ENCODE results near the gene RPTOR.
A peak's percentile ranks its signal among the peaks of the same experiment; 100 is the strongest.

RPTOR gene

DNA sequence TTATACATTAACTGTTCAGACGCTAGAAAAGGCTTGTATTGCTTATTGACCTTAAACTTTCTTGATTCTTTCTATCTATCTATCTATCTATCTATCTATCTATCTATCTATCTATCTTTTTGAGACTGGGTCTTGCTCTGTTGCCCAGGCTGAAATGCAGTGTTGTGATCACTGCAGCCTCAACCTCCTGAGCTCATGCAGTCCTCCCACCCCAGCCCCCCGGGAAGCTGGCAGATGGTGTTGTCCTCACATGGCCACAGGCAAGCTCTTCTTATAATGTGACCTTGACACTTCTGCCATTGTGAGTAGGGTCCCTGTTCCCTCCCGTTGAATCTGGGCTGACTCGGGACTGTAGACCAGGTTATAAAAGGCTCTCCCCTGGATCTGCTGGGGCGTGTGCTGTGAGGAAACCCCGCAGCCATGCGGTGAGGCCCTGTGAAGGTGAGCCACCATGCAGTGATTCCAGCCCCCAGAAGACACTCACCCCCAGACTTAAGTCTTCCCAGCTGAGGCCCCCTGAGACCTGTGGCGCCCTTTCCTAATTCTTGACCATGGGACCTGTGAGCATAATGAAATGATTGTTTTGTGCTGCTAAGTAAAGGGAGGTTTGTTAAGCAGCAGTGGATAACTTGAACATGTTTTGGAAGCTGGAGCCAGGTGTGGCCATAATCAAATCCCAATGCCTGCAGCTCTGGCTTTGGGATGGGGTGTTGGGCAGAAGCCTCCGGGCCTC, 54.3 kb downstream of the RPTOR start:
- peak overlapping the region; percentile 68 for H3K9ac ChIP-seq (ENCODE audit: low read length)
- DNase-seq (ENCODE audit: low read depth): no peak
- H3K27me3 ChIP-seq (replicated peaks; ENCODE audit: control insufficient read depth, insufficient read depth, low read length): no peaks in the 10 kb centered on the region
- no peaks in the 10 kb centered on the region for H3K36me3 ChIP-seq (ENCODE audit: control insufficient read depth, insufficient read depth, low read length, severe bottlenecking)
- H3K4me3 ChIP-seq (ENCODE audit: low read length): no peak overlapping the region
- peaks cover 20% of the 10 kb centered on the region for H3K4me1 ChIP-seq (ENCODE audit: control insufficient read depth, insufficient read depth, low read length)
- no peaks in the 10 kb centered on the region for H3K9me3 ChIP-seq (ENCODE audit: control insufficient read depth, low read length)

DNA sequence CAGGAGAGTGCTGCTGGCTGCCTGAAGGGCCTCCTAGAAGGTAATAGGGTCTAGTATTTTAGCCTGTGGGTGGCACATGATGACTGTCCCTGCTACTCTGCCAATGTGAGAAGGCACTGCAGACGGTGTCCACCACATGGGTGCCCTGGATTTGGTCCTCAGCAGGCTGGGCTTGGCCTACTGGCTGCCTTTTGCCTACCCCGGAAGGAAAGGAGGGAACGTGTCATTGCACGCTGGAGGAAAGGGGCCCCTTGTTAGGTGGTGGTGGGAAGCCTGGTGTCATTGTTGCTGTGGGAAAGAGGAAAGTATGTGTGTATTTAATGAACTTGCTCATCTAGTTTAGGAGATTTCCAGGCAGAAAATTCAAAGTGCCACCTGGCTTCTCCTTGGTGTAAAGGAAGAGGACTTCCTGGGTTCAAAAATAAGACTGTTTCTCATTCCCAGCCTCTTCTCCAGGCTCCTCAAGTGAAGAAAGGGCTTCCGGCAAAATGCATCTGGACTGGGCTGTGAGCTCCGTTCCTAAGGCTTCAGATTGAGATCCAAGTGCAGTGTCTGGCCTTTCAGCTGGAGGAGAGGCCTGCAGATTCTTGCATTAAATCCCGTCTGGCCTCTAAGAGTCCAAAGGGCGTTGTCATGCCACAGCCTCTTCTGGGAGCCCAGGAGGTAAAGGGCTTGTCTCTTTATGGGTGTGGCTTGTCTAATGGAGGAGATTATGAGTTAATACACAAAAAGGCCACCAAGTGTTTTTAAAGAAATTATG, 55.1 kb downstream of the RPTOR start:
- peak; percentile 4 for DNase-seq (ENCODE audit: low read depth)
- peak overlapping the region; percentile 68 for H3K9ac ChIP-seq (ENCODE audit: low read length)
- peaks cover 15% of the 10 kb centered on the region for H3K4me1 ChIP-seq (ENCODE audit: control insufficient read depth, insufficient read depth, low read length)
- H3K36me3 ChIP-seq (ENCODE audit: control insufficient read depth, insufficient read depth, low read length, severe bottlenecking): no peaks in the 10 kb centered on the region
- no peaks in the 10 kb centered on the region for H3K9me3 ChIP-seq (ENCODE audit: control insufficient read depth, low read length)
- H3K4me3 ChIP-seq (ENCODE audit: low read length): peak overlapping the region; percentile 24
- H3K27me3 ChIP-seq (replicated peaks; ENCODE audit: control insufficient read depth, insufficient read depth, low read length): no peaks in the 10 kb centered on the region

DNA sequence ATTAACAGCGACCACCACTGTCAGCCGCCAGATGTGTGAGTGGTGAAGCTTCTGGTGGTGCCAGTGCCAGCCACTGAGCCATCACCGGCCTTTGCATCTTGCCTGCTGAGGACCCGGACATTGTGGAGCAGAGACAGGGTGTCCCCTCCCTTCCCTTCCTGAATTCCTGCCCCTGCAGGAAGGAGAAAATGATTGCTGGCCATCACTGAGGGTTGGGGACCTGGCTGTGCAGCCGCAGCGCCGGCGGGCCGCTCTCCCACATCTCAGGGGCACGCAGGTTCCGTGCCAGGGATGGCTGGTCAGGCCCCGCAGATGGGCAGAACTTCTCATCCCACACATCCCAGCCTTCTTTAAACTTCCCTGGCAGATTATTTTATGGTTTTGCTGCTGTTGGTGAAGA, 56.5 kb downstream of the RPTOR start:
- no peak for DNase-seq (ENCODE audit: low read depth)
- no peak overlapping the region for H3K4me3 ChIP-seq (ENCODE audit: low read length)
- H3K36me3 ChIP-seq (ENCODE audit: control insufficient read depth, insufficient read depth, low read length, severe bottlenecking): no peaks in the 10 kb centered on the region
- H3K4me1 ChIP-seq (ENCODE audit: control insufficient read depth, insufficient read depth, low read length): peaks cover 12% of the 10 kb centered on the region
- H3K9me3 ChIP-seq (ENCODE audit: control insufficient read depth, low read length): no peaks in the 10 kb centered on the region
- no peak overlapping the region for H3K9ac ChIP-seq (ENCODE audit: low read length)
- no peaks in the 10 kb centered on the region for H3K27me3 ChIP-seq (replicated peaks; ENCODE audit: control insufficient read depth, insufficient read depth, low read length)

DNA sequence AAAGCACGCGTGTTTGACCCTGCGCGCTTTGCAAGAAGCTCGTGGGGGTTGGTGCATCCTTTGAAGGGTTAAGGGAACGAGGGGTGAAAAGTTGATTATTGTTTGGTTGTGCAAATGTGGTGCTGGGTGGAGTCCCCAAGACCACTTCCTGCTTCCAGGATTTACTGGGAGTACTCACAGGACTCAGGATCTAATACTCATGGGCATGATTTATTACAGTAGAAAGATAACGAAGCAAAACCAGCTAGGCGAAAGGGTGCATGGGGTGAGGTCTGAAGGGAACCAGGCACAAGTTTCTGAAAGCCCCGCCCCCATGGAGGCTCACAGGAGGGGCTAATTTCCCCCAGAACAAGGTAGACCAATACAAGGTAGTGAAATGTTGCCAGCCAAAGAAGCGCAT, 58.8 kb downstream of the RPTOR start:
- Histone ChIP-seq H3K36me3 (ENCODE audit: control insufficient read depth, insufficient read depth, low read length, severe bottlenecking) (no peaks in the 10 kb centered on the region), H3K4me1 (ENCODE audit: control insufficient read depth, insufficient read depth, low read length) (peaks cover 12% of the 10 kb centered on the region)
- DNase-seq (ENCODE audit: low read depth): no peak

DNA sequence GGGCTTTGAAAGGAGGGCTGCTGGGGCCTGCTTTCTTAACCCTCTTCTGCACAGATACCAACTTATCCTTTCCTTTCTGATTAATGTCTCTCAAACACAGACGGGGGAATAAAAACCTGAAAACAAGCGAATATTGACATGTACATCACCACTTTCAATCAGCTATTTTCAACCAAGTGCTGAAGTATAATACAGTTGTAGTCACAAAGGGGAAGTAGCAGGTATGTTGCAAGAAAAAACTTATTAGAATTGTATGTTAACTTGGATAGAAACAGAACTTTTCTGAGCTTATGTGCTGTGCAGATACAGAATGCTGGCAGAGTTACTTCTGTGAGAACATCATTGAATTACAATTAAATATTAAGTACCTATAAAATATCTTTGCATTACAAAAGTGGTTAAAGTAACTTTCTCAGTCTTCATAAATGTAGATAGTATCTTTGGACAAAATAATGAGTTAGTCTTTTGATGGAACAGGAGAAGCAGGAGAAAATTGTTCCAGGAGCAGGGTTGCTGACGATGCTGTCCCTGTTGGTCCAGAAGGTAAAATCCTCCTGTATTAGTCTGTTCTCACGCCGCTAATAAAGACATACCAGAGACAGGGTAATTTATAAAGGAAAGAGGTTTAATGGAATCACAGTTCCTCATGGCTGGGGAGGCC, 59.5 kb downstream of the RPTOR start:
- DNase-seq (ENCODE audit: low read depth): no peak
- no peaks in the 10 kb centered on the region for H3K36me3 ChIP-seq (ENCODE audit: control insufficient read depth, insufficient read depth, low read length, severe bottlenecking)
- no peaks in the 10 kb centered on the region for H3K9me3 ChIP-seq (ENCODE audit: control insufficient read depth, low read length)
- H3K9ac ChIP-seq (ENCODE audit: low read length): no peak overlapping the region
- H3K4me3 ChIP-seq (ENCODE audit: low read length): no peak overlapping the region
- H3K4me1 ChIP-seq (ENCODE audit: control insufficient read depth, insufficient read depth, low read length): peaks cover 12% of the 10 kb centered on the region
- no peaks in the 10 kb centered on the region for H3K27me3 ChIP-seq (replicated peaks; ENCODE audit: control insufficient read depth, insufficient read depth, low read length)

More for the DNA sequence above, 58.8 kb downstream of the RPTOR start:
- Histone ChIP-seq H3K9ac (ENCODE audit: low read length) (no peak overlapping the region), H3K4me3 (ENCODE audit: low read length) (no peak overlapping the region), H3K9me3 (ENCODE audit: control insufficient read depth, low read length) (no peaks in the 10 kb centered on the region), H3K27me3 (replicated peaks; ENCODE audit: control insufficient read depth, insufficient read depth, low read length) (no peaks in the 10 kb centered on the region)

DNA sequence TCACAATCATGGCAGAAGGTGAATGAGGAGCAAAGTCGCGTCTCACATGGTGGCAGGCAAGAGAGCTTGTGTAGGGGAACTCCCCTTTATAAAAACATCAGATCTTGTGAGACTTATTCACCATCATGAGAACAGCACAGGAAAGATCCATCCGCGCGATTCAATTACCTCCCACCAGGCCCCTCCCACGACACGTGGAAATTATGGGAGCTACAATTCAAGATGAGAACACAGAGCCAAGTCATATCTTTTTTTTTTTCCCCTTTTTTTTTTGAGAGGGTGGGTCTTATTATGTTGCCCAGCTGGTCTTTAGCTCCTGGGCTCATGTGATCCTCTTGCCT, 60.0 kb downstream of the RPTOR start:
- no peaks in the 10 kb centered on the region for H3K9me3 ChIP-seq (ENCODE audit: control insufficient read depth, low read length)
- peaks cover 10% of the 10 kb centered on the region for H3K4me1 ChIP-seq (ENCODE audit: control insufficient read depth, insufficient read depth, low read length)
- no peak overlapping the region for H3K4me3 ChIP-seq (ENCODE audit: low read length)
- no peak for DNase-seq (ENCODE audit: low read depth)
- no peak overlapping the region for H3K9ac ChIP-seq (ENCODE audit: low read length)
- no peaks in the 10 kb centered on the region for H3K36me3 ChIP-seq (ENCODE audit: control insufficient read depth, insufficient read depth, low read length, severe bottlenecking)
- H3K27me3 ChIP-seq (replicated peaks; ENCODE audit: control insufficient read depth, insufficient read depth, low read length): no peaks in the 10 kb centered on the region

DNA sequence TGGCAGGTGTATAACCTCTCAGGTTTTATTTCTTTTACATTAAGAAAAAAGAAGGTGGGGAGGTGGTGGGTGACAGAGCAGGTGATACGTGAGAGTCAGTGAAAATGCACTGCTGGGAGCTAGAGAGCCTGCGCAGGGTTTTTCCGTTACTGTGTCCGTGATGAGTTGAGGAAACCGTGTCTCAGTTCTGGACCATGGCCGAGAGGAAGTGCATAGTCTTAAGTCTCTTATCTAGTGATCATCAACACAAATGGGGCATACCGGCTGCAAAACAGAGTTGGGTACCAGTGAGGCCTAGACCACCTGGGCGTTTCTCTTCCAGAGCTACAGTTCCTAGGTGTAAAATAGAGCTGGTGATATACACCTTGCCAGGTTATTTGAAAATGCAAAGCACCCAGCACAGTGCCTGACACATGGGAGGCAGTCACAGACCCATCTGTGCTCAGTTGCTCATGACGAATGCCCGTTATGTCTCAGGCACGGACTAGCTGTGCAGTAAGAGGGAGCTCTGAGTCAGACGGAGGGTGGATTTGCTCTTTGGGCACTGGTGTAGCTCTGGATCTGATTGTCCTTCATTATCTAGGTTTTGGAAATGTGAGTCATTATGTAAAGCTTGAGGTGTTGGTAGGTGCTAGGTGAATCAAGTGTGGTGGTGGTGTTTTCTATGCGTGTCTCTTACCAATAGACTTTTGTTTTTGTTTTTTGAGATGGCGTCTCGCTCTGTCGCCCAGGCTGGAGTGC, 60.9 kb downstream of the RPTOR start:
- Histone ChIP-seq H3K9me3 (ENCODE audit: control insufficient read depth, low read length) (no peaks in the 10 kb centered on the region), H3K27me3 (replicated peaks; ENCODE audit: control insufficient read depth, insufficient read depth, low read length) (no peaks in the 10 kb centered on the region), H3K36me3 (ENCODE audit: control insufficient read depth, insufficient read depth, low read length, severe bottlenecking) (no peaks in the 10 kb centered on the region), H3K4me3 (ENCODE audit: low read length) (no peak overlapping the region), H3K9ac (ENCODE audit: low read length) (no peak overlapping the region), H3K4me1 (ENCODE audit: control insufficient read depth, insufficient read depth, low read length) (peaks cover 1% of the 10 kb centered on the region)
- DNase-seq (ENCODE audit: low read depth): peak; percentile 12

DNA sequence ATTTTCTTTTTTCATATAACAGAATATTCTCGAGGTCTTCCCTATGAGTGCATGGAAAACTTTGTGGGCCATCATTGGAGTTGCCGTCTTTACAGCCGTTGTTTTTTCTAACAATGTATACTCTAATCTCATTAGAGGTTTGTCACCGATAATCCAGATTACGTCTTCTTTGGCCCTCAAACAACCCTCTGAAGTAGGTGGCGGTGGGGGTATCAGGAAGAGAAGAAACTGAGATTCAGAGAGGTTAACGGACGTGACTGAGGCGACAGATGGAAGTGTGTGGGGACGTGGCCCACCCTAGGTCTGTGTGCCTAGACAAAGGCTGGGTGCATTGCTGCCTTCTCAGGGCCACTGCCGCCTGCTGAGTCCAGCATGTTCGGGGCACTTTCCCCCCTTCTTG, 63.7 kb downstream of the RPTOR start:
- H3K27me3 ChIP-seq (replicated peaks; ENCODE audit: control insufficient read depth, insufficient read depth, low read length): no peaks in the 10 kb centered on the region
- H3K9ac ChIP-seq (ENCODE audit: low read length): no peak overlapping the region
- H3K9me3 ChIP-seq (ENCODE audit: control insufficient read depth, low read length): no peaks in the 10 kb centered on the region
- H3K4me3 ChIP-seq (ENCODE audit: low read length): no peak overlapping the region
- DNase-seq (ENCODE audit: low read depth): no peak
- H3K4me1 ChIP-seq (ENCODE audit: control insufficient read depth, insufficient read depth, low read length): no peaks in the 10 kb centered on the region
- no peaks in the 10 kb centered on the region for H3K36me3 ChIP-seq (ENCODE audit: control insufficient read depth, insufficient read depth, low read length, severe bottlenecking)

DNA sequence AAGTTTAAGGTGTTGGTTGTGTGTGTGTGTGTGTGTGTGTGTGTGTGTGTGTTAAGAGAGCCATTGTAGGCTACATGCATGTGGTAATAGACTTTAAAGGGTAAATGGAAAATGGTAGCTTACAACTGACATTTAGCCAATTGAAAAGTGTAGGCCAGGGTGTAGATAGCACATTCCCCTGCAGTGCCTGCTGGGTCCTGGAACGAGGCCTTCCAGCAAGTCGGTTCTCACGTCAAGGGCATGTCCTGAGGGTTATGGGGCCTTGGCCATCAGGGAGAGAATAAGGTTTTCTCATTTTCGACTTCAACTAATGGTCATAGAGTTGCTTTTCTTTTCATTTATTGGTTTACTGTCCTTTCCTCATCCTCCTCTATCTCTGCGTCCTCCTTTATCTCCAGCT, 65.1 kb downstream of the RPTOR start:
- Histone ChIP-seq H3K36me3 (ENCODE audit: control insufficient read depth, insufficient read depth, low read length, severe bottlenecking) (no peaks in the 10 kb centered on the region), H3K4me1 (ENCODE audit: control insufficient read depth, insufficient read depth, low read length) (no peaks in the 10 kb centered on the region), H3K27me3 (replicated peaks; ENCODE audit: control insufficient read depth, insufficient read depth, low read length) (no peaks in the 10 kb centered on the region), H3K9me3 (ENCODE audit: control insufficient read depth, low read length) (no peaks in the 10 kb centered on the region), H3K4me3 (ENCODE audit: low read length) (no peak overlapping the region), H3K9ac (ENCODE audit: low read length) (no peak overlapping the region)
- DNase-seq (ENCODE audit: low read depth): no peak

DNA sequence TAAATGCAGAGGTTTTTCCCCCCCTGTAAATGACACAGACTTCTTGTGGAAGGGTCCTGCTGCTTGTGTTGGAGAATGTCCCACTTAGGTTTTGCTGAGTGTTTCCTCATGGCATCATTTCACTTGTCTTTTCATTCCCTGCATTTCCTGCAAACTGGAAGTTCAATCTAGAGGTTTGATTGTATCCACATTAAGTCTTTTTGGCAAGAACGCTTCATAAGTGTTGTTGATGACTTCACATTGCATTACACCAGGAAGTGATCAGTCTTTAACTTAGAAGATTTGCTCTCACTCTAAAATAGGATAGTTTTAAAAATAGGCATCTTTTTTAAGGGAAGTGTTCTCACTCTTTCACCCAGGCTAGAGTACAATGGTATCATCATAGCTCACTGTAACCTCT, 67.2 kb downstream of the RPTOR start:
- no peaks in the 10 kb centered on the region for H3K36me3 ChIP-seq (ENCODE audit: control insufficient read depth, insufficient read depth, low read length, severe bottlenecking)
- H3K9ac ChIP-seq (ENCODE audit: low read length): no peak overlapping the region
- H3K27me3 ChIP-seq (replicated peaks; ENCODE audit: control insufficient read depth, insufficient read depth, low read length): no peaks in the 10 kb centered on the region
- H3K4me3 ChIP-seq (ENCODE audit: low read length): no peak overlapping the region
- DNase-seq (ENCODE audit: low read depth): no peak
- no peaks in the 10 kb centered on the region for H3K4me1 ChIP-seq (ENCODE audit: control insufficient read depth, insufficient read depth, low read length)
- H3K9me3 ChIP-seq (ENCODE audit: control insufficient read depth, low read length): no peaks in the 10 kb centered on the region

Measured in adipocyte (in vitro differentiated cells).